HCT116 (cell line): ENCODE results near the gene OSBPL10. TPM values are rescaled to one million over a fixed set of nuclear protein-coding genes. Genes with fewer than 3 reads are reported as not detected.

Experiments used
- ATAC-seq: fragments of 200-7000 bp; cut with Tn5 transposase; 2 replicates; pipeline ENCODE4 v1.9.1; 2020; ENCODE audit warnings: mild to moderate bottlenecking, moderate library complexity
- Bru-seq: library from RNA; stranded (reverse); fragments of 400-500 nt; gene quantifications from one replicate; lab custom pipeline; 2021; lab: Mats Ljungman, UMichigan
- BruChase-seq, 2 experiments: library from RNA; stranded (reverse); fragments of 400-500 nt; gene quantifications; one replicate each; lab custom pipeline; 2021; lab: Mats Ljungman, UMichigan
- BruUV-seq: library from RNA; stranded (reverse); fragments of 400-500 nt; replicated peaks from 2 replicates; lab custom pipeline; 2021; lab: Mats Ljungman, UMichigan
- CTCF ChIA-PET: fragments of 300-600 bp; sonication (Branson Sonifier 250); formaldehyde crosslinking; loops from one replicate; lab custom pipeline; 2021; ENCODE audit warnings: antibody characterized with exemption; lab: Charles Lee
- POLR2A ChIA-PET: fragments of 300-600, 350-600 bp; sonication (Branson Sonifier 250); formaldehyde crosslinking; loops from one replicate; lab custom pipeline; 2021; ENCODE audit warnings: antibody characterized with exemption; lab: Charles Lee
- RAD21 ChIA-PET, 2 experiments: fragments of 300-600 bp; sonication (Branson Sonifier 250); formaldehyde crosslinking; loops; one replicate each; lab custom pipeline; 2023; ENCODE audit warnings: low total read pairs in 2 of 2; ENCODE audit not compliant: uncharacterized antibody in 2 of 2, unreplicated experiment in 2 of 2, low non-redundant PET in 1 of 2; lab: Charles Lee
- DNase-seq: peaks from one replicate; pipeline ENCODE4 v3.0.0-alpha.2; 2010; ENCODE audit warnings: low read depth, low spot score
- H2AFZ ChIP-seq: fragments of 200-600 bp; shearing (Covaris generic), sonication (generic); 2 replicates; pipeline ENCODE4 v1.6.1; 2017; ENCODE audit warnings: low read depth, mixed run types, mixed read lengths, antibody characterized with exemption, low read length; ENCODE audit not compliant: poor library complexity, severe bottlenecking
- H3K27ac ChIP-seq: 2 replicates; pipeline ENCODE4 v1.5.1; 2012; ENCODE audit warnings: low read depth, low read length
- H3K27me3 ChIP-seq: fragments of 200-600 bp; sonication (generic); 2 replicates; pipeline ENCODE4 v1.6.1; 2016; ENCODE audit warnings: mixed run types, low read length, mixed read lengths; ENCODE audit not compliant: insufficient read depth
- H3K36me3 ChIP-seq, 2 experiments: fragments of 200-500 bp in 1 of 2; fragments of 200-600 bp in 1 of 2; sonication (Bioruptor generic) in 1 of 2; sonication (generic) in 1 of 2; 2 replicates each; pipeline versions ENCODE4 v1.5.1 to v1.6.1; 2014 to 2016; ENCODE audit warnings: low read length in 2 of 2, inconsistent platforms in 1 of 2, mixed read lengths in 1 of 2, mixed run types in 1 of 2; ENCODE audit not compliant: insufficient read depth in 2 of 2, control insufficient read depth in 1 of 2
- H3K4me1 ChIP-seq, 2 experiments: fragments of 200-600 bp in 1 of 2; sonication (generic) in 1 of 2; 2 replicates each; pipeline versions ENCODE4 v1.5.1 to v1.6.1; 2012 to 2017; ENCODE audit warnings: low read length in 2 of 2, inconsistent platforms in 1 of 2, mild to moderate bottlenecking in 1 of 2, mixed read lengths in 1 of 2, mixed run types in 1 of 2, moderate library complexity in 1 of 2; ENCODE audit not compliant: insufficient read depth in 2 of 2, control insufficient read depth in 1 of 2
- H3K4me2 ChIP-seq: fragments of 200-600 bp; sonication (generic); 2 replicates; pipeline ENCODE4 v1.6.1; 2017; ENCODE audit warnings: mixed run types, low read length, mixed read lengths
- H3K4me3 ChIP-seq, 2 experiments: fragments of 200-600 bp in 1 of 2; sonication (generic) in 1 of 2; replicated peaks in 1 of 2; 2 replicates each; pipeline ENCODE4 v1.5.1; 2011 to 2016; ENCODE audit warnings: low read length in 2 of 2, control low read depth in 1 of 2, low read depth in 1 of 2, mild to moderate bottlenecking in 1 of 2, mixed read lengths in 1 of 2, mixed run types in 1 of 2
- H3K79me2 ChIP-seq: fragments of 200-600 bp; sonication (generic); 2 replicates; pipeline ENCODE4 v1.6.1; 2017; ENCODE audit warnings: mild to moderate bottlenecking, mixed run types, low read length, moderate library complexity, mixed read lengths; ENCODE audit not compliant: insufficient read depth
- H3K9ac ChIP-seq: fragments of 200-600 bp; sonication (generic); 2 replicates; pipeline ENCODE4 v1.6.1; 2016; ENCODE audit warnings: low read length, mixed read lengths
- H3K9me2 ChIP-seq: fragments of 200-600 bp; sonication (generic), shearing (Covaris generic); 2 replicates; pipeline ENCODE4 v1.6.1; 2017; ENCODE audit warnings: mixed run types, mild to moderate bottlenecking, moderate library complexity; ENCODE audit not compliant: insufficient read depth
- H3K9me3 ChIP-seq, 2 experiments: fragments of 200-500 bp in 1 of 2; fragments of 200-600 bp in 1 of 2; sonication (Bioruptor generic) in 1 of 2; sonication (generic) in 1 of 2; 2 replicates each; pipeline ENCODE4 v1.6.1; 2014 to 2017; ENCODE audit warnings: low read length in 2 of 2, mixed read lengths in 2 of 2, inconsistent platforms in 1 of 2, low read depth in 1 of 2, mild to moderate bottlenecking in 1 of 2, mixed run types in 1 of 2, moderate library complexity in 1 of 2; ENCODE audit not compliant: control insufficient read depth in 1 of 2, insufficient read depth in 1 of 2
- H4K20me1 ChIP-seq: fragments of 200-600 bp; sonication (generic), shearing (Covaris generic); 2 replicates; pipeline ENCODE4 v1.6.1; 2017; ENCODE audit warnings: mixed run types, mild to moderate bottlenecking, moderate library complexity; ENCODE audit not compliant: insufficient read depth
- ATF3 ChIP-seq: IDR thresholded peaks from 2 replicates; pipeline ENCODE4 v1.6.1; 2012
- CBX3 ChIP-seq: IDR thresholded peaks from 2 replicates; pipeline ENCODE4 v1.6.1; 2012; ENCODE audit warnings: low read depth
- CTCF ChIP-seq, 3 experiments: fragments of 200-600 bp in 1 of 3; sonication (generic) in 1 of 3; IDR thresholded peaks in 2 of 3; conservative IDR thresholded peaks in 1 of 3; 2 replicates each; pipeline ENCODE4 v1.5.1; 2012 to 2017; ENCODE audit warnings: low read depth in 2 of 3, low read length in 2 of 3, antibody characterized with exemption in 1 of 3, borderline replicate concordance in 1 of 3, control low read depth in 1 of 3, mild to moderate bottlenecking in 1 of 3, mixed read lengths in 1 of 3, mixed run types in 1 of 3, moderate library complexity in 1 of 3; ENCODE audit not compliant: insufficient read depth in 1 of 3
- EGR1 ChIP-seq: IDR thresholded peaks from 2 replicates; pipeline ENCODE4 v1.6.1; 2012; ENCODE audit warnings: low read depth
- EZH2 ChIP-seq: fragments of 200-600 bp; sonication (generic); IDR thresholded peaks from 2 replicates; pipeline ENCODE4 v1.6.1; 2017; ENCODE audit warnings: antibody characterized with exemption, mixed run types
- EZH2phosphoT487 ChIP-seq: fragments of 200-600 bp; IDR thresholded peaks from 2 replicates; pipeline ENCODE4 v1.6.1; 2018; ENCODE audit warnings: antibody characterized with exemption, borderline replicate concordance
- FOSL1 ChIP-seq: IDR thresholded peaks from 2 replicates; pipeline ENCODE4 v1.6.1; 2012; ENCODE audit warnings: low read depth
- JUND ChIP-seq: IDR thresholded peaks from 2 replicates; pipeline ENCODE4 v1.6.1; 2012
- MAX ChIP-seq: IDR thresholded peaks from 2 replicates; pipeline ENCODE4 v1.6.1; 2012
- POLR2A ChIP-seq: IDR thresholded peaks from 2 replicates; pipeline ENCODE4 v1.7.0; 2011; ENCODE audit warnings: borderline replicate concordance; ENCODE audit not compliant: insufficient read depth, insufficient read length; ENCODE audit errors: extremely low read depth
- POLR2AphosphoS5 ChIP-seq: IDR thresholded peaks from 2 replicates; pipeline ENCODE4 v1.6.1; 2011; ENCODE audit warnings: mild to moderate bottlenecking, low read depth, low read length, moderate library complexity
- RAD21 ChIP-seq: IDR thresholded peaks from 2 replicates; pipeline ENCODE4 v1.6.1; 2012; ENCODE audit warnings: low read depth, mild to moderate bottlenecking
- SIN3A ChIP-seq: IDR thresholded peaks from 2 replicates; pipeline ENCODE4 v1.6.1; 2012; ENCODE audit warnings: low read depth
- SP1 ChIP-seq: IDR thresholded peaks from 2 replicates; pipeline ENCODE4 v1.6.1; 2012; ENCODE audit warnings: low read depth
- TCF7L2 ChIP-seq: IDR thresholded peaks from 2 replicates; pipeline ENCODE4 v1.7.0; 2011; ENCODE audit warnings: borderline replicate concordance, inconsistent platforms; ENCODE audit not compliant: insufficient read depth, insufficient read length; ENCODE audit errors: extremely low read depth
- YY1 ChIP-seq: IDR thresholded peaks from 2 replicates; pipeline ENCODE4 v1.6.1; 2011; ENCODE audit warnings: low read length, low read depth, moderate library complexity, mild to moderate bottlenecking; ENCODE audit not compliant: insufficient replicate concordance; ENCODE audit errors: extremely low read depth
- ZBTB33 ChIP-seq: IDR thresholded peaks from 2 replicates; pipeline ENCODE4 v1.6.1; 2011; ENCODE audit warnings: mild to moderate bottlenecking, low read length, moderate library complexity; ENCODE audit not compliant: insufficient replicate concordance; ENCODE audit errors: extremely low read depth
- ZFX ChIP-seq: fragments of 450-650 bp; IDR thresholded peaks from 2 replicates; pipeline ENCODE4 v1.6.1; 2017
- ZNF274 ChIP-seq: fragments of 200-500 bp; sonication (Bioruptor generic); IDR thresholded peaks from 2 replicates; pipeline ENCODE4 v1.6.1; 2014; ENCODE audit warnings: mild to moderate bottlenecking, low read depth, low read length, inconsistent platforms
- intact Hi-C: fragments of 100-400 bp; cut with micrococcal nuclease; formaldehyde crosslinking; loops from 2 replicates; pipeline ENCODE4 v1.10.0; 2022
- long read RNA-seq: library from polyadenylated mRNA; unstranded; transcript quantifications from one replicate; pipeline ENCODE4 v2.0.0, GENCODE V29; 2021; ENCODE audit not compliant: unreplicated experiment
- polyA plus RNA-seq: library from polyadenylated mRNA; unstranded; fragments of >200 nt; gene quantifications from 2 replicates; pipeline ENCODE4 v1.2.1, GENCODE V29; 2012; ENCODE audit warnings: missing spikeins
- total RNA-seq: library from RNA; stranded (reverse); gene quantifications from one replicate; pipeline ENCODE4 v1.2.1, GENCODE V29; 2021; ENCODE audit not compliant: unreplicated experiment

The OSBPL10 gene
- total RNA-seq (25.8 TPM), Bru-seq, nascent RNA (percentile 61 among the genes with signal in this experiment), BruChase-seq, experiment 1, labeled RNA remaining after a 6-hour chase (percentile 49 among the genes with signal in this experiment), BruChase-seq, experiment 2, labeled RNA remaining after a 2-hour chase (percentile 53 among the genes with signal in this experiment)
- polyA plus RNA-seq, result 14.4 and 16.5 TPM in 2 replicates
- long read RNA-seq, full-length matches to known transcripts, result 37 of 52 reads
- long read RNA-seq, partial matches to known transcripts, result 7 of 52 reads
- long read RNA-seq, other reads (novel, unspliced or antisense), result 8 of 52 reads

GRCh38 chr3:31981206-31982181 is at the start of gene OSBPL10, which contains the start of gene ZNF860:
Gene OSBPL10 (minus strand): TSS chr3:31981262. CDS start chr3:31981179, 83 bp downstream.
Gene ZNF860 (plus strand): TSS chr3:31981750. CDS start chr3:31989080, 7,330 bp downstream.
- CTCF ChIA-PET, result interaction anchor here (2.0 kb wide), 1 partner anchor 38 kb away, joined by 5 read pairs; no protein-coding TSS in a partner anchor
- peak within 1 kb of the TSS; percentile 21 for H2AFZ ChIP-seq
- RAD21 ChIA-PET, result interaction anchor here (0.7 kb wide), 2 partner anchors 12 to 120 kb away, joined by 3 read pairs; no protein-coding TSS in a partner anchor
- ATAC-seq, result peak; percentile 78
- no peaks in the 10 kb centered on the region for H3K27me3 ChIP-seq
- H3K79me2 ChIP-seq, result peaks cover 24% of the 10 kb centered on the region
- H3K27ac ChIP-seq, result peak within 1 kb of the TSS; percentile 97
- H3K4me3 ChIP-seq, result peak within 1 kb of the TSS; percentile 76 to 85
- TF ChIP-seq EZH2, result no peak
- no peak for TF ChIP-seq ZNF274
- TF ChIP-seq EZH2phosphoT487, result no peak
- TF ChIP-seq ZBTB33, result no peak
- no peak for TF ChIP-seq ATF3
- TF ChIP-seq SIN3A, result peak; percentile 64; the same call in 1 of the 2 replicates
- peak; percentile 32 for TF ChIP-seq POLR2A
- no peak for TF ChIP-seq RAD21
- TF ChIP-seq JUND, result no peak
- peak; percentile 58; the same call in 1 of the 2 replicates for TF ChIP-seq CBX3
- peak; percentile 13; the same call in 1 of the 2 replicates for TF ChIP-seq ZFX
- no peak for TF ChIP-seq CTCF (IDR thresholded peaks at IDR 0.05 in 2 of 3, conservative IDR thresholded peaks at IDR 0.05 in 1 of 3; ENCODE audit: borderline replicate concordance in 1 of 3, insufficient read depth in 1 of 3, low read depth in 2 of 3, low read length in 2 of 3)
- TF ChIP-seq TCF7L2, result no peak
- peak; percentile 47 for TF ChIP-seq POLR2AphosphoS5
- peak; percentile 3 for TF ChIP-seq YY1
- peak; percentile 76 for TF ChIP-seq MAX
- TF ChIP-seq FOSL1, result no peak
- no peak; the same call in 1 of the 2 replicates for TF ChIP-seq SP1
- TF ChIP-seq EGR1, result peak; percentile 65
- peak; percentile 57 for DNase-seq
- TSS peak; percentile 64 for BruUV-seq
- H3K9me2 ChIP-seq, result no peaks in the 10 kb centered on the region
- no peaks in the 10 kb centered on the region for H3K36me3 ChIP-seq
- no peaks in the 10 kb centered on the region for H4K20me1 ChIP-seq
- H3K9me3 ChIP-seq, result no peaks in the 10 kb centered on the region
- peaks cover 9 to 27% of the 10 kb centered on the region in 2 experiments for H3K4me1 ChIP-seq
- POLR2A ChIA-PET, result no interaction called here
- intact Hi-C loops, result no loop called here
- H3K9ac ChIP-seq, result peak within 1 kb of the TSS; percentile 78
- peak within 1 kb of the TSS; percentile 80 for H3K4me2 ChIP-seq
